EH (cell line): ENCODE measurements around the gene IQCF5.
"Not testable (repeated sequence)": the region's sequence is repeated elsewhere in the genome, so short reads cannot be mapped to it uniquely, and the experiment has no call there.

Experiments used
- DNase-seq: peaks from one replicate; pipeline ENCODE4 v3.0.0-alpha.2; 2015; ENCODE audit warnings: low read depth

IQCF5 gene

GRCh38 chr3:51868896-51869295 lies 6.5 kb downstream of the IQCF5 start:
- DNase-seq: not testable (repeated sequence)

- DNase-seq: no peak
These were observed 12.5 kb downstream of the IQCF5 start for GRCh38 chr3:51862886-51863285.

GRCh38 chr3:51860703-51861665 lies 14.4 kb downstream of the IQCF5 start, which contains the start of gene IQCF2:
Gene IQCF2, plus strand, starts transcription at chr3:51861615. Its CDS starts 52 bp downstream, at chr3:51861667.
- DNase-seq: no peak

- not testable (repeated sequence) for DNase-seq
These were observed 20.0 kb downstream of the IQCF5 start for GRCh38 chr3:51855411-51855810.

GRCh38 chr3:51845129-51845528 lies 30.3 kb downstream of the IQCF5 start:
- no peak for DNase-seq

GRCh38 chr3:51836606-51837005 lies 38.8 kb downstream of the IQCF5 start:
- DNase-seq: no peak

- no peak for DNase-seq
These were observed 44.5 kb downstream of the IQCF5 start for GRCh38 chr3:51830836-51831385.

GRCh38 chr3:51830345-51830744 lies 45.1 kb downstream of the IQCF5 start:
- DNase-seq: no peak

GRCh38 chr3:51828297-51828696 lies 47.1 kb downstream of the IQCF5 start:
- DNase-seq: no peak
